Upper lobe of right lung (tissue), 1 donor: Measurements from ENCODE around the gene NACC1. TPM values are rescaled to one million over a fixed set of nuclear protein-coding genes. Genes with fewer than 3 reads are reported as not detected.

Source experiments
- ATAC-seq: fragments of 200-7000 bp; cut with Tn5 transposase; one replicate; pipeline ENCODE4 v1.9.1; 2020; ENCODE audit warnings: mild to moderate bottlenecking, moderate library complexity
- DNase-seq: peaks from one replicate; pipeline ENCODE4 v3.0.0-alpha.2; 2020
- H3K27ac ChIP-seq: fragments of 200-600 bp; one replicate; pipeline ENCODE4 v1.8.0; 2022
- H3K27me3 ChIP-seq: fragments of 200-600 bp; one replicate; pipeline ENCODE4 v1.8.0; 2022; ENCODE audit warnings: mild to moderate bottlenecking
- H3K36me3 ChIP-seq: fragments of 200-600 bp; one replicate; pipeline ENCODE4 v1.8.0; 2022
- H3K4me1 ChIP-seq: fragments of 200-600 bp; one replicate; pipeline ENCODE4 v1.8.0; 2022
- H3K4me3 ChIP-seq: fragments of 200-600 bp; one replicate; pipeline ENCODE4 v1.8.0; 2022; ENCODE audit warnings: mild to moderate bottlenecking
- H3K9me3 ChIP-seq: fragments of 200-600 bp; one replicate; pipeline ENCODE4 v1.8.0; 2022
- CTCF ChIP-seq: fragments of 200-600 bp; IDR thresholded peaks from one replicate; pipeline ENCODE4 v1.8.0; 2022; ENCODE audit warnings: antibody characterized with exemption
- intact Hi-C: fragments of 100-400 bp; cut with DNase I; formaldehyde crosslinking; loops from one replicate; pipeline ENCODE4 v1.11.0; 2022
- total RNA-seq: library from RNA; stranded (reverse); fragmentation: NEBNext Ultra II Directional; extraction: Animal tissue kit (Norgen Biotek cat#: 25700); gene quantifications from one replicate; pipeline ENCODE4 v1.2.1, GENCODE V29; 2021
- donor health status: DM: no; HTN: yes; CAD: no; lungs with severe emphysema.

The NACC1 gene
- total RNA-seq, 1 donor from 2014 or later, result 39.8 TPM

- ATAC-seq (peak; percentile 95), DNase-seq (no peak)
- peaks cover 34% of the 10 kb centered on the region for H3K36me3 ChIP-seq
- H3K4me1 ChIP-seq, result peaks cover 5% of the 10 kb centered on the region
- H3K9me3 ChIP-seq, result no peaks in the 10 kb centered on the region
- no peak for TF ChIP-seq CTCF
- H3K27ac ChIP-seq, result peak overlapping the region; percentile 60
- intact Hi-C loops, result no loop called here
- no peak overlapping the region for H3K4me3 ChIP-seq
- no peaks in the 10 kb centered on the region for H3K27me3 ChIP-seq
These were observed 16.6 kb downstream of the NACC1 start for GRCh38 chr19:13134626-13135025.

DNA sequence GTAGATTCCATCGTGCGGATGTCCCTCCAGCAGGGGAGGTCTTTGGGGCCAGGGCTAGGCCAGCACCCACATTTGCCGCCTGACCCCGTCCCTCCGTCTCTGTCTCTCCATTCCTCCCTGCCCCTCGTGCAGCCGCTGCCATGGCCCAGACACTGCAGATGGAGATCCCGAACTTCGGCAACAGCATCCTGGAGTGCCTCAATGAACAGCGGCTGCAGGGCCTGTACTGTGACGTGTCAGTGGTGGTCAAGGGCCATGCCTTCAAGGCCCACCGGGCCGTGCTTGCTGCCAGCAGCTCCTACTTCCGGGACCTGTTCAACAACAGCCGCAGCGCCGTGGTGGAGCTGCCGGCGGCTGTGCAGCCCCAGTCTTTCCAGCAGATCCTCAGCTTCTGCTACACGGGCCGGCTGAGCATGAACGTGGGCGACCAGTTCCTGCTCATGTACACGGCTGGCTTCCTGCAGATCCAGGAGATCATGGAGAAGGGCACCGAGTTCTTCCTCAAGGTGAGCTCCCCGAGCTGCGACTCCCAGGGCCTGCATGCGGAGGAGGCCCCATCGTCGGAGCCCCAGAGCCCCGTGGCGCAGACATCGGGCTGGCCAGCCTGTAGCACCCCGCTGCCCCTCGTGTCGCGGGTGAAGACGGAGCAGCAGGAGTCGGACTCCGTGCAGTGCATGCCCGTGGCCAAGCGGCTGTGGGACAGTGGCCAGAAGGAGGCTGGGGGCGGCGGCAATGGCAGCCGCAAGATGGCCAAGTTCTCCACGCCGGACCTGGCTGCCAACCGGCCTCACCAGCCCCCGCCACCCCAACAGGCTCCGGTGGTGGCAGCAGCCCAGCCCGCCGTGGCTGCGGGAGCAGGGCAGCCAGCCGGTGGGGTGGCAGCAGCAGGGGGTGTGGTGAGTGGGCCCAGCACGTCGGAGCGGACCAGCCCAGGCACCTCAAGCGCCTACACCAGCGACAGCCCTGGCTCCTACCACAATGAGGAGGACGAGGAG is 17.3 kb downstream of the NACC1 start:
- H3K36me3 ChIP-seq, result peaks cover 34% of the 10 kb centered on the region
- H3K4me3 ChIP-seq, result no peak overlapping the region
- DNase-seq, result no peak
- no peaks in the 10 kb centered on the region for H3K9me3 ChIP-seq
- peak overlapping the region; percentile 24 for H3K27ac ChIP-seq
- no peak for ATAC-seq
- intact Hi-C loops, result no loop called here
- no peaks in the 10 kb centered on the region for H3K27me3 ChIP-seq
- H3K4me1 ChIP-seq, result peaks cover 5% of the 10 kb centered on the region
- no peak for TF ChIP-seq CTCF

- Histone ChIP-seq H3K4me1 (peaks cover 5% of the 10 kb centered on the region), H3K9me3 (no peaks in the 10 kb centered on the region), H3K27me3 (no peaks in the 10 kb centered on the region), H3K36me3 (peaks cover 34% of the 10 kb centered on the region), H3K4me3 (no peak overlapping the region), H3K27ac (no peak overlapping the region)
- ATAC-seq, result no peak
- no peak for DNase-seq
- intact Hi-C loops, result no loop called here
- no peak for TF ChIP-seq CTCF
These were observed 19.3 kb downstream of the NACC1 start for GRCh38 chr19:13137290-13137794.

DNA sequence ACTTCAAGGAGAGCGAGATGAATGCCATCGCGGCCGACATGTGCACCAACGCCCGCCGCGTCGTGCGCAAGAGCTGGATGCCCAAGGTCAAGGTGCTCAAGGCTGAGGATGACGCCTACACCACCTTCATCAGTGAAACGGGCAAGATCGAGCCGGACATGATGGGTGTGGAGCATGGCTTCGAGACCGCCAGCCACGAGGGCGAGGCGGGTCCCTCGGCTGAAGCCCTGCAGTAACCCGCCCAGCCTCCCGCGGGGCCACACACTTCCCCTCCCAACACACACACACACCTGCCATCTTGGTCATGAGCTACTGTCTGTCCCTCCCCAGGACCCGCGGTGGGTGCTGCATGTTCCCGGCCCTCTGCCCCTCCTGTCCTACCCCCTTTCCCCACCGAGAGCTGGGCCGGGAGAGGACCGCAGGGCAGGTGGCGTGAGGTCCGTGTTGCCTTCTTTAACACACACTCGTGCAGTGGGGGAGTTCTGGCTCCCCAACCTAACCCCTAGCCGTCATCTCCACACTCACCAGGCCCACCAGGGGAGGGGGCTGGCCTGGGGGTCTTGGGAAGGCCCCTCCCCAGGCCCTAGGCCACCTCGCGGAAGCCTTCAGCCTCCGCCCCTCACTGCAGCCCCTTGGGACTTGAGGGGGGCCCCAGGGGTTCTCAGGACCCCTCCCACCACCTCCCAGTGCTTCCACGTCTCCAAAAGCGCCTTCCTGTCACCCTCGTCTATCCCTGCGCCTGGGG is 20.3 kb downstream of the NACC1 start:
- H3K27ac ChIP-seq, result no peak overlapping the region
- peaks cover 34% of the 10 kb centered on the region for H3K36me3 ChIP-seq
- DNase-seq (no peak), ATAC-seq (no peak)
- H3K27me3 ChIP-seq, result no peaks in the 10 kb centered on the region
- no peaks in the 10 kb centered on the region for H3K9me3 ChIP-seq
- no peak overlapping the region for H3K4me3 ChIP-seq
- intact Hi-C loops, result no loop called here
- no peak for TF ChIP-seq CTCF
- peaks cover under 1% of the 10 kb centered on the region for H3K4me1 ChIP-seq

DNA sequence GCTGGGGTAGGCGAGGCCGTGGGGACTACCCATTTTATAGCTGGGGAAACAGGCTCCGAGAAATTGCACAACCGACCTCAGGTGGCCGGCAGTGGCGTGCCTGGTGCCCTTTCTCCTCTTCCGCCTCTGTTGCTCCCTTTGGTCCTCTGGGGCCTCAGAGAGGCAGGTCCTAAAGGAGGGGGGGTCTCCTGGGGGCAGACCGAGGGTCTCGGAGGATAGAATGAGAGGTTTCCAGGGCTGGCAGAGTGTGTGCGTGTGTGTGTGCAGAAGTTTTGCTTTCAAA is 20.8 kb downstream of the NACC1 start:
- Histone ChIP-seq H3K36me3 (peaks cover 36% of the 10 kb centered on the region), H3K9me3 (no peaks in the 10 kb centered on the region), H3K27ac (no peak overlapping the region), H3K4me1 (no peaks in the 10 kb centered on the region), H3K4me3 (no peak overlapping the region), H3K27me3 (no peaks in the 10 kb centered on the region)
- no peak for TF ChIP-seq CTCF
- intact Hi-C loops, result no loop called here
- ATAC-seq (no peak), DNase-seq (no peak)
